ENCODE results near the gene BDNF. TPM values are rescaled to one million over a fixed set of nuclear protein-coding genes. Genes with fewer than 3 reads are reported as not detected.

Gene BDNF
- total and polyA plus RNA-seq, 2 of the 8 experiments (the other 6 are each of a cell fraction or from before 2014, with no cell fraction given), result 2.4 to 5.4 TPM

DNA sequence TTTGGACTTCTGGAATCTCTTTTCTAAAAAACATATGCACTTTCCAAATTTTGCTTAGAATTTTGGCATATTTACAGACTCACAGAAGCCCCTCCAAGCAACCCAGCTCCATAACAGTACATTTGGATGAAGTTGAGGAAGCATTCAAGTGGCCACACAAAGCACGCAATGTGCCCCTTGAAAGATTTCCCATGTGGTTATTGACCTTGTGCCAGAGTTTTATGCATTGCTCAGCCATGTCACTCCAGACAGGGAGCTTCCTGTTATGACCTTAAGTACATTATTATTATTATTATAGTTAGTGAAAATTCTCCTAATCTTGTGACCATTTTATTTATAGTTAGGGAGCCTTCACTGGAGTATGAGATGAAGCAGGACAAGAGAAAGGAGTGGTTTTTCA is 35.0 kb upstream of the BDNF start:
- H2AK5ac ChIP-seq (ENCODE audit: low read depth, low read length), result no peak overlapping the region
- no peak overlapping the region for H4K5ac ChIP-seq (ENCODE audit: insufficient read length, low read depth, low read length)
- no peak overlapping the region for H3K14ac ChIP-seq (ENCODE audit: insufficient read length)
- H3K4me2 ChIP-seq (ENCODE audit: insufficient read depth in 1 of 2, low read depth in 2 of 2, low read length in 2 of 2), result no peak overlapping the region
- no peak overlapping the region for H3K9ac ChIP-seq (replicated peaks in 1 of 4; ENCODE audit: extremely low read depth in 1 of 4, low read depth in 3 of 4, low read length in 3 of 4)
- H2BK20ac ChIP-seq (ENCODE audit: low read length), result no peak overlapping the region; the same call in 1 of the 2 replicates
- no peak overlapping the region for H3K4ac ChIP-seq (replicated peaks; ENCODE audit: insufficient read length, low read depth, low read length)
- no peaks in the 10 kb centered on the region for H3K36me3 ChIP-seq (ENCODE audit: control insufficient read depth in 2 of 4, insufficient read depth in 4 of 4, low read length in 3 of 4)
- no peak overlapping the region for H3K27ac ChIP-seq (ENCODE audit: low read depth, low read length)
- 83% methylated on average over 1 of the region's 1 CpG; no CpG with 5 or more reads in 1 of the 2 experiments for WGBS, 2 experiments (ENCODE audit: extremely low coverage in 1 of 2, insufficient coverage in 1 of 2, insufficient read length in 1 of 2, insufficient replicate concordance in 2 of 2, low coverage in 1 of 2, low lambda C conversion rate in 2 of 2, missing lambda C conversion rate in 1 of 2)
- ChIA-PET POLR2A (ENCODE audit: partially characterized antibody) (interaction anchor here (0.6 kb wide), 1 partner anchor 153 kb away, joined by 3 read pairs; no protein-coding TSS in a partner anchor), CTCF (ENCODE audit: partially characterized antibody) (interaction anchor here (0.7 to 1.9 kb wide), 6 partner anchors 17 to 1132 kb away, joined by 3 to 5 read pairs (median 3); no protein-coding TSS in a partner anchor)
- no peak overlapping the region for H3K23ac ChIP-seq (ENCODE audit: insufficient read length)
- H2BK15ac ChIP-seq (ENCODE audit: low read length), result no peak overlapping the region
- no peak overlapping the region for H2AFZ ChIP-seq (ENCODE audit: low read length)
- no peak for DNase-seq (ENCODE audit: low read depth in 1 of 2, low spot score in 2 of 2)
- no peak for TF ChIP-seq CHD2 (IDR thresholded peaks at IDR 0.05; ENCODE audit: low read length)
- no peak for TF ChIP-seq CTBP2 (IDR thresholded peaks at IDR 0.05; ENCODE audit: borderline replicate concordance, insufficient read depth, insufficient read length, low read length)
- TF ChIP-seq POLR2AphosphoS5 (IDR thresholded peaks at IDR 0.05; ENCODE audit: low read depth, low read length), result no peak
- no peak for TF ChIP-seq ZNF274 (IDR thresholded peaks at IDR 0.05; ENCODE audit: borderline replicate concordance, extremely low read depth, low read length)
- TF ChIP-seq MAFK (IDR thresholded peaks at IDR 0.05; ENCODE audit: low read depth, low read length), result no peak
- no peak for TF ChIP-seq EGR1 (IDR thresholded peaks at IDR 0.05; ENCODE audit: borderline replicate concordance, low read depth, low read length)
- no peak for TF ChIP-seq BACH1 (IDR thresholded peaks at IDR 0.05; ENCODE audit: low read length)
- no peaks in the 10 kb centered on the region for H3K23me2 ChIP-seq (ENCODE audit: low read depth, low read length)
- no peaks in the 10 kb centered on the region for H3K79me2 ChIP-seq (ENCODE audit: control insufficient read depth in 1 of 2, insufficient read depth in 2 of 2, low read length in 2 of 2)
- no peak for FAIRE-seq
- no peak overlapping the region for H4K91ac ChIP-seq (replicated peaks; ENCODE audit: insufficient read length, low read length)
- H4K8ac ChIP-seq (ENCODE audit: extremely low read depth, insufficient read depth, low read length), result no peak overlapping the region
- peaks cover 0 to 10% (median 6%) of the 10 kb centered on the region in 4 experiments; a peak in 3 of 7 replicates for H3K4me1 ChIP-seq (replicated peaks in 1 of 4; ENCODE audit: control insufficient read depth in 3 of 4, insufficient read depth in 4 of 4, low read length in 3 of 4)
- H3K27me3 ChIP-seq (replicated peaks in 1 of 4; ENCODE audit: control insufficient read depth in 3 of 4, extremely low read depth in 1 of 4, insufficient read depth in 3 of 4, low read length in 3 of 4), result peaks cover 0 to 3% (median 0%) of the 10 kb centered on the region in 4 experiments; a peak in 2 of 7 replicates
- no peaks in the 10 kb centered on the region for H3K9me3 ChIP-seq (ENCODE audit: insufficient read depth in 2 of 2, low read depth in 1 of 2, low read length in 1 of 2)
- H3K56ac ChIP-seq (replicated peaks; ENCODE audit: insufficient read length, low read depth, low read length), result no peak overlapping the region
- no peak overlapping the region for H3K18ac ChIP-seq (ENCODE audit: extremely low read depth, low read length)
- no peak overlapping the region for H2BK12ac ChIP-seq (ENCODE audit: low read depth, low read length)
- H3K79me1 ChIP-seq (ENCODE audit: low read depth, low read length), result no peaks in the 10 kb centered on the region
- no peaks in the 10 kb centered on the region for H4K20me1 ChIP-seq (replicated peaks in 1 of 2; ENCODE audit: control insufficient read depth in 1 of 2, insufficient read depth in 2 of 2, low read length in 2 of 2)
- H2BK5ac ChIP-seq (ENCODE audit: low read depth, low read length), result no peak overlapping the region
- H2BK120ac ChIP-seq (replicated peaks; ENCODE audit: low read depth, low read length), result no peak overlapping the region
- H3K4me3 ChIP-seq (ENCODE audit: extremely low read depth in 1 of 4, insufficient read depth in 2 of 4, low read depth in 3 of 4, low read length in 4 of 4), result no peak overlapping the region
